ENCODE results near the gene TBC1D1.

Gene TBC1D1

DNA sequence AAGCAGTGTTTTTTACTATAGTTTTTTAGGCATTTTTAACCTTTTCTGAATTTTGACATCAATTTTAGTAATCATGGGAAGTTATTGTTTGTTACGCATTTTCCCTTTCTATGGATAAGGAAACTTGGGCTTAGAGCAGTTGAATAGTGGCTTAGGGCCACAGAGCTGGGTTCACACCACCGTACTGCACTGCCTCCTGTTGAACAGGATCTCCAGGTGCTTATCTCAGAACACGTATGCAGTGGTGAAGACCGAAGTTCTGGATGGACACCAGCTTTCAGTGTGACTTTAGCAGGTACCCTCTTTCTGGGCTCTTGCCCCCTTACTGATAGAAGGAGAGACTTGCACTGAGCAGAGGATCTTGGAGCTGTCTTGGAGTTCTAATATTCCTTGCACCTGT, 206.9 kb downstream of the TBC1D1 start:
- TF ChIP-seq TAF1 (IDR thresholded peaks at IDR 0.05; ENCODE audit: borderline replicate concordance, insufficient read depth, low read length), result no peak
- no peak for TF ChIP-seq FOXP2 (optimal IDR thresholded peaks at IDR 0.05; ENCODE audit: borderline replicate concordance, extremely low read depth, extremely low read length, insufficient read depth)
- no peak for TF ChIP-seq SIN3A (IDR thresholded peaks at IDR 0.05; ENCODE audit: borderline replicate concordance, insufficient read depth, low read length)
- no peak for TF ChIP-seq POLR2AphosphoS5 (IDR thresholded peaks at IDR 0.05; ENCODE audit: low read depth, low read length)
- no peak for TF ChIP-seq REST (IDR thresholded peaks at IDR 0.05; ENCODE audit: insufficient read depth in 1 of 2, low read depth in 2 of 2, low read length in 2 of 2)

DNA sequence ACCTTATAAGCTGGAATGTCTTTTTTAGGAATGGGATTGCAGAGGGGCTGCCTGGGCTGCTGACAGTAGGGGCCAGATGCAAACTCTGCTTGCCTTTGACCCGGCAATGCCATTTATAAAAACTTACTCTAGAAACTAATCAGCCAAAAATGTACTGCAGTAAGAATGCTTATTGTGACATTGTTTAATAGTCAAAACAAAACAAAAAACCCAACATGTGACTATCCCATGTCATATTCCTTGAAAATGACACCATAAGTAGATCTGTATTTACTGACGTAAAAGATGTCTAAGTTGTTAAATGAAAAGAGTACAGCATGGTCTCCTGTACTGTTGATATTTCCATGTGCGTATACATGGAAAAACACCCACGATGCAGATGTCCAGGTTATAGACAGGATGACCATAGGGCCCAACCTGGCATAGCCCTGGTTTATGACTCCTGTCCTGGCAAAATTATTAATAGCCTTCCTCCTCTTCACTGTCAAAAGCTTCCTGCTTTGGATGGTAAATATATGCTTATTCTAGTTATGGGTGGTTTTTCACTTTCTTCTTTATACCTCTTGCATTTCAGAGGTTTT, 208.2 kb downstream of the TBC1D1 start:
- no peak for TF ChIP-seq POLR2AphosphoS5 (IDR thresholded peaks at IDR 0.05; ENCODE audit: low read depth, low read length)

DNA sequence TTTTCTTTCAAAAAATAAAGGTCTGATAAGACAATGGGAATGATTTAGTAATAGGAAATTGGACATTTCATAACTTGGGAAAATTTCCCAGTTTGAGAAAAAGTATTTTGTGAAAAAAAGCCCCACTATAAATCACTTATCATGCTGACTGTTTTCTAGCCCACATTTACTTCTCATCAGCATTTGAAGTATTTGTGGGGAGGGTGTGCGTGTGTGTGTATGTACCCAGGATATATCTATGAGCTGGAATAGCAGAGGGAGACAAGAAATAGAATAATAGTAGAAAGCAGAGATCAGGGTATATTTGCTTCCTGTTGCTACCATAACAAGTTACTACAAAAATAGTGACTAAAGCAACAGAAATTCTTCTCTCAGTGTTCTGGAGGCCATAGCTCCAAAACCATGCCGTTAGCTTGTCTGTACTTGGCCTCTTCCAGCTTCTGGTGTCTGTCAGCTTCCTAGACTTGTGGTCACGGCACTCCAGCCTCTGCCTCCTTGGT, 209.1 kb downstream of the TBC1D1 start:
- TF ChIP-seq POLR2AphosphoS5 (IDR thresholded peaks at IDR 0.05; ENCODE audit: low read depth, low read length), result no peak
- no peak for TF ChIP-seq FOXP2 (optimal IDR thresholded peaks at IDR 0.05; ENCODE audit: borderline replicate concordance, extremely low read depth, extremely low read length, insufficient read depth)
- TF ChIP-seq TAF1 (IDR thresholded peaks at IDR 0.05; ENCODE audit: borderline replicate concordance, insufficient read depth, low read length), result no peak

- TF ChIP-seq SIN3A (IDR thresholded peaks at IDR 0.05; ENCODE audit: borderline replicate concordance, insufficient read depth, low read length), result no peak
- TF ChIP-seq REST (IDR thresholded peaks at IDR 0.05; ENCODE audit: insufficient read depth in 1 of 2, low read depth in 2 of 2, low read length in 2 of 2), result no peak
- no peak for TF ChIP-seq TAF1 (IDR thresholded peaks at IDR 0.05; ENCODE audit: borderline replicate concordance, insufficient read depth, low read length)
- TF ChIP-seq POLR2AphosphoS5 (IDR thresholded peaks at IDR 0.05; ENCODE audit: low read depth, low read length), result no peak
- no peak for TF ChIP-seq FOXP2 (optimal IDR thresholded peaks at IDR 0.05; ENCODE audit: borderline replicate concordance, extremely low read depth, extremely low read length, insufficient read depth)
These were observed 209.8 kb downstream of the TBC1D1 start for GRCh38 chr4:38100474-38101255.

DNA sequence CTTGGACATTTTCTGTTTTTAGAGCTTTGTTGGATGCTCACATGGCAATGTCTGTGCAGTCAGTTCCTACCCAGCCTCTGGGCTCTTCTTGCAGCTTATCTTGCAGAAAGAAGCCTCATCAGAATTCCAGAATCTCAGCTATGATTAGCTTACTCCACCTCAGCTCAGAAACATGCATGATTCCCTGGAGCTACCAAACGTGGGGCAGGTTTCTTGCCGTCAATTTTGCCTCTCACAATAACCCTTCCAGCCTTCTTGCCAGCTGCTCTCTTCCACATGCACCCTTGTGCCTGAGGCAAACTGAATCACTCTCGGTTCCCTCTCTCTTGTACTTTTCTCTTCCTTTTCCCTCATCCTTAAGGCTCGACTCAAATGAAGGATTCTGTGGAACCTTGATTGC, 210.7 kb downstream of the TBC1D1 start:
- TF ChIP-seq FOXP2 (optimal IDR thresholded peaks at IDR 0.05; ENCODE audit: borderline replicate concordance, extremely low read depth, extremely low read length, insufficient read depth) (no peak), POLR2AphosphoS5 (IDR thresholded peaks at IDR 0.05; ENCODE audit: low read depth, low read length) (no peak), REST (IDR thresholded peaks at IDR 0.05; ENCODE audit: insufficient read depth in 1 of 2, low read depth in 2 of 2, low read length in 2 of 2) (no peak), TAF1 (IDR thresholded peaks at IDR 0.05; ENCODE audit: borderline replicate concordance, insufficient read depth, low read length) (no peak), SIN3A (IDR thresholded peaks at IDR 0.05; ENCODE audit: borderline replicate concordance, insufficient read depth, low read length) (no peak)

GRCh38 chr4:38102957-38103588, 212.2 kb downstream of the TBC1D1 start:
- no peak for TF ChIP-seq SIN3A (IDR thresholded peaks at IDR 0.05; ENCODE audit: borderline replicate concordance, insufficient read depth, low read length)
- TF ChIP-seq REST (IDR thresholded peaks at IDR 0.05; ENCODE audit: insufficient read depth in 1 of 2, low read depth in 2 of 2, low read length in 2 of 2), result no peak
- TF ChIP-seq FOXP2 (optimal IDR thresholded peaks at IDR 0.05; ENCODE audit: borderline replicate concordance, extremely low read depth, extremely low read length, insufficient read depth), result no peak
- TF ChIP-seq POLR2AphosphoS5 (IDR thresholded peaks at IDR 0.05; ENCODE audit: low read depth, low read length), result no peak
- no peak for TF ChIP-seq TAF1 (IDR thresholded peaks at IDR 0.05; ENCODE audit: borderline replicate concordance, insufficient read depth, low read length)
